Measurements from ENCODE around the gene HADHB. TPM values are rescaled to one million over a fixed set of nuclear protein-coding genes. Genes with fewer than 3 reads are reported as not detected.

HADHB gene
- polyA plus RNA-seq, 1 of the 3 experiments (the other 2 are of a cell fraction): 108 TPM

GRCh38 chr2:26223018-26223417 lies 21.7 kb upstream of the HADHB start:
- Histone ChIP-seq H3K4me3 (ENCODE audit: low read depth in 2 of 2, low read length in 1 of 2) (no peak overlapping the region), H4K20me1 (ENCODE audit: insufficient read depth) (no peaks in the 10 kb centered on the region), H3K36me3 (replicated peaks in 1 of 2; ENCODE audit: control insufficient read depth in 1 of 2, insufficient read depth in 2 of 2, low read length in 1 of 2) (peaks cover 31 to 63% of the 10 kb centered on the region in 2 experiments), H3K4me1 (ENCODE audit: control insufficient read depth in 1 of 2, insufficient read depth in 2 of 2, low read depth in 1 of 2, low read length in 1 of 2) (no peaks in the 10 kb centered on the region), H3K9me3 (no peaks in the 10 kb centered on the region), H2AFZ (ENCODE audit: low read depth) (no peak overlapping the region), H3K4me2 (no peak overlapping the region), H3K27ac (ENCODE audit: low read depth in 2 of 2, low read length in 1 of 2) (no peak overlapping the region), H3F3A (replicated peaks; ENCODE audit: insufficient read depth) (no peaks in the 10 kb centered on the region), H3K79me2 (ENCODE audit: insufficient read depth) (no peaks in the 10 kb centered on the region), H3K9me2 (no peaks in the 10 kb centered on the region), H3K27me3 (ENCODE audit: insufficient read depth) (no peaks in the 10 kb centered on the region), H3K9ac (no peak overlapping the region)
- DNase-seq: no peak
- WGBS (ENCODE audit: low lambda C conversion rate): 100% methylated on average over 1 of the region's 1 CpG
- no peak for TF ChIP-seq FOSL2 (IDR thresholded peaks at IDR 0.05; ENCODE audit: borderline replicate concordance, low read depth)
- TF ChIP-seq TEAD4 (IDR thresholded peaks at IDR 0.05; ENCODE audit: borderline replicate concordance, insufficient read depth): no peak
- no peak for TF ChIP-seq NRF1 (IDR thresholded peaks at IDR 0.05; ENCODE audit: low read depth, low read length)
- no peak for TF ChIP-seq IRF3 (IDR thresholded peaks at IDR 0.05; ENCODE audit: low read depth, low read length)
- TF ChIP-seq MEF2A (IDR thresholded peaks at IDR 0.05; ENCODE audit: borderline replicate concordance, low read depth): no peak
- ChIA-PET CTCF (no interaction called here), POLR2A (no interaction called here)

GRCh38 chr2:26224095-26224494 lies 20.6 kb upstream of the HADHB start:
- H3K9ac ChIP-seq: no peak overlapping the region
- H3K9me3 ChIP-seq: no peaks in the 10 kb centered on the region
- no peak overlapping the region for H3K4me2 ChIP-seq
- no peak overlapping the region for H2AFZ ChIP-seq (ENCODE audit: low read depth)
- POLR2A ChIA-PET: no interaction called here
- H3K4me3 ChIP-seq (ENCODE audit: low read depth in 2 of 2, low read length in 1 of 2): no peak overlapping the region
- CTCF ChIA-PET: interaction anchor here (0.9 kb wide), 1 partner anchor 29 kb away, joined by 3 read pairs; no protein-coding TSS in a partner anchor
- no peaks in the 10 kb centered on the region for H4K20me1 ChIP-seq (ENCODE audit: insufficient read depth)
- H3K27me3 ChIP-seq (ENCODE audit: insufficient read depth): no peaks in the 10 kb centered on the region
- no peak for TF ChIP-seq YY1 (IDR thresholded peaks at IDR 0.05; ENCODE audit: low read depth)
- no peak for TF ChIP-seq NRF1 (IDR thresholded peaks at IDR 0.05; ENCODE audit: low read depth, low read length)
- no peak for TF ChIP-seq SMC3 (IDR thresholded peaks at IDR 0.05; ENCODE audit: low read depth, low read length)
- TF ChIP-seq, protein P1, sequence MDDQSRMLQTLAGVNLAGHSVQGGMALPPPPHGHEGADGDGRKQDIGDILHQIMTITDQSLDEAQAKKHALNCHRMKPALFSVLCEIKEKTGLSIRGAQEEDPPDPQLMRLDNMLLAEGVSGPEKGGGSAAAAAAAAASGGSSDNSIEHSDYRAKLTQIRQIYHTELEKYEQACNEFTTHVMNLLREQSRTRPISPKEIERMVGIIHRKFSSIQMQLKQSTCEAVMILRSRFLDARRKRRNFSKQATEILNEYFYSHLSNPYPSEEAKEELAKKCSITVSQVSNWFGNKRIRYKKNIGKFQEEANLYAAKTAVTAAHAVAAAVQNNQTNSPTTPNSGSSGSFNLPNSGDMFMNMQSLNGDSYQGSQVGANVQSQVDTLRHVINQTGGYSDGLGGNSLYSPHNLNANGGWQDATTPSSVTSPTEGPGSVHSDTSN (IDR thresholded peaks at IDR 0.05): no peak
- no peak for TF ChIP-seq EZH2phosphoT487 (IDR thresholded peaks at IDR 0.05; ENCODE audit: borderline replicate concordance, low read depth)
- TF ChIP-seq RAD21 (IDR thresholded peaks at IDR 0.05; ENCODE audit: low read length): no peak
- TF ChIP-seq TAF1 (IDR thresholded peaks at IDR 0.05; ENCODE audit: borderline replicate concordance, low read depth, low read length): no peak
- TF ChIP-seq, protein P2, sequence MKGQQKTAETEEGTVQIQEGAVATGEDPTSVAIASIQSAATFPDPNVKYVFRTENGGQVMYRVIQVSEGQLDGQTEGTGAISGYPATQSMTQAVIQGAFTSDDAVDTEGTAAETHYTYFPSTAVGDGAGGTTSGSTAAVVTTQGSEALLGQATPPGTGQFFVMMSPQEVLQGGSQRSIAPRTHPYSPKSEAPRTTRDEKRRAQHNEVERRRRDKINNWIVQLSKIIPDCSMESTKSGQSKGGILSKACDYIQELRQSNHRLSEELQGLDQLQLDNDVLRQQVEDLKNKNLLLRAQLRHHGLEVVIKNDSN (IDR thresholded peaks at IDR 0.05; ENCODE audit: borderline replicate concordance, low read depth): no peak
- no peak for TF ChIP-seq TEAD4 (IDR thresholded peaks at IDR 0.05; ENCODE audit: borderline replicate concordance, insufficient read depth)
- TF ChIP-seq USF2 (IDR thresholded peaks at IDR 0.05; ENCODE audit: borderline replicate concordance, low read depth, low read length): no peak
- TF ChIP-seq RCOR1 (IDR thresholded peaks at IDR 0.05; ENCODE audit: low read length): no peak
- TF ChIP-seq POLR2AphosphoS5 (IDR thresholded peaks at IDR 0.05; ENCODE audit: low read depth, low read length): no peak
- WGBS (ENCODE audit: low lambda C conversion rate): 94% methylated on average over 2 of the region's 2 CpGs
- H3K4me1 ChIP-seq (ENCODE audit: control insufficient read depth in 1 of 2, insufficient read depth in 2 of 2, low read depth in 1 of 2, low read length in 1 of 2): no peaks in the 10 kb centered on the region
- no peaks in the 10 kb centered on the region for H3K79me2 ChIP-seq (ENCODE audit: insufficient read depth)
- H3K9me2 ChIP-seq: no peaks in the 10 kb centered on the region
- peaks cover 31 to 65% of the 10 kb centered on the region in 2 experiments for H3K36me3 ChIP-seq (replicated peaks in 1 of 2; ENCODE audit: control insufficient read depth in 1 of 2, insufficient read depth in 2 of 2, low read length in 1 of 2)
- H3F3A ChIP-seq (replicated peaks; ENCODE audit: insufficient read depth): no peaks in the 10 kb centered on the region
- no peak for DNase-seq
- no peak overlapping the region for H3K27ac ChIP-seq (ENCODE audit: low read depth in 2 of 2, low read length in 1 of 2)
